DOHH2 (cell line): ENCODE data around the gene SHMT1.

Source experiments
- EZH2phosphoT487 ChIP-seq: fragments of 200-600 bp; sonication (generic); IDR thresholded peaks from 2 replicates; pipeline ENCODE4 v1.6.1; 2017; ENCODE audit warnings: borderline replicate concordance, mild to moderate bottlenecking, antibody characterized with exemption, low read length, moderate library complexity, mixed read lengths
- TF ChIP-seq, protein P1 (sequence below): fragments of 200-600 bp; sonication (generic); IDR thresholded peaks from one replicate; pipeline ENCODE4 v1.5.1; 2014; ENCODE audit warnings: antibody characterized with exemption, mild to moderate bottlenecking, low read depth, low read length; ENCODE audit not compliant: poor library complexity, severe bottlenecking

DNA sequence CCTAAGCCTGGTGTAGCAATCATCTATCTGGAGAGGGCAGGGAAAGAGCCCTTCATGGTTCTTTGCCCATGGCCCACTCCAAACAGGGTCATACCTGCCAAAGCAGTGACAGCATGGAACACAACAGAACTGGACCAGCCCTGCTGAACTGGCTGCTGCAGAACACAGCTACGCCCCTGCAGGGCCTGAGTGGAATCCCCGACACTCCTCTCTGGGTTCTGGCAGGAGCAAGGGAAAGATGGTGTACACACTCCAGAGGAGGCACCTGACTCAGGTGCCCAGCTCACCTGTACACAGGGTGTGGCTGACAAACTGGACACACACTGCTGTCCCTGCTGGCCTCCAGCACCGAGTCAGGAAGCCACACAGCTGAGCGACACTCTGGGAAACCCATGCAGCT, 83.1 kb downstream of the SHMT1 start:
- TF ChIP-seq, protein P1, sequence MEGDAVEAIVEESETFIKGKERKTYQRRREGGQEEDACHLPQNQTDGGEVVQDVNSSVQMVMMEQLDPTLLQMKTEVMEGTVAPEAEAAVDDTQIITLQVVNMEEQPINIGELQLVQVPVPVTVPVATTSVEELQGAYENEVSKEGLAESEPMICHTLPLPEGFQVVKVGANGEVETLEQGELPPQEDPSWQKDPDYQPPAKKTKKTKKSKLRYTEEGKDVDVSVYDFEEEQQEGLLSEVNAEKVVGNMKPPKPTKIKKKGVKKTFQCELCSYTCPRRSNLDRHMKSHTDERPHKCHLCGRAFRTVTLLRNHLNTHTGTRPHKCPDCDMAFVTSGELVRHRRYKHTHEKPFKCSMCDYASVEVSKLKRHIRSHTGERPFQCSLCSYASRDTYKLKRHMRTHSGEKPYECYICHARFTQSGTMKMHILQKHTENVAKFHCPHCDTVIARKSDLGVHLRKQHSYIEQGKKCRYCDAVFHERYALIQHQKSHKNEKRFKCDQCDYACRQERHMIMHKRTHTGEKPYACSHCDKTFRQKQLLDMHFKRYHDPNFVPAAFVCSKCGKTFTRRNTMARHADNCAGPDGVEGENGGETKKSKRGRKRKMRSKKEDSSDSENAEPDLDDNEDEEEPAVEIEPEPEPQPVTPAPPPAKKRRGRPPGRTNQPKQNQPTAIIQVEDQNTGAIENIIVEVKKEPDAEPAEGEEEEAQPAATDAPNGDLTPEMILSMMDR = no peak
- TF ChIP-seq EZH2phosphoT487 = no peak
